HEK293 (cell line): ENCODE results near the gene CREBBP.

Experiments
- CTCF ChIA-PET: fragments of 350-600 bp; formaldehyde crosslinking; extraction: SDS; loops from one replicate; lab custom pipeline; 2021; ENCODE audit warnings: antibody characterized with exemption; lab: Yijun Ruan, JAX
- POLR2A ChIA-PET: fragments of 300-600 bp; formaldehyde crosslinking; extraction: SDS; loops from one replicate; lab custom pipeline; 2020; ENCODE audit warnings: antibody characterized with exemption, inconsistent platforms; lab: Yijun Ruan, JAX
- H3K27ac ChIP-seq: fragments of 200-500 bp; sonication (Bioruptor generic); 2 replicates; pipeline ENCODE4 v1.5.1; 2014; ENCODE audit warnings: low read depth, low read length, control low read depth, inconsistent platforms; ENCODE audit errors: extremely low read depth
- H3K36me3 ChIP-seq, 2 experiments: fragments of 200-500 bp in 1 of 2; sonication (Bioruptor generic) in 1 of 2; 1 replicate in 1 of 2; 2 replicates in 1 of 2; pipeline ENCODE4 v1.5.1; 2014 to 2017; ENCODE audit warnings: inconsistent platforms in 2 of 2, low read length in 2 of 2; ENCODE audit not compliant: control insufficient read depth in 2 of 2, insufficient read depth in 1 of 2
- H3K4me1 ChIP-seq: fragments of 200-500 bp; sonication (Bioruptor generic); 2 replicates; pipeline ENCODE4 v1.5.1; 2014; ENCODE audit warnings: mild to moderate bottlenecking, low read length, inconsistent platforms; ENCODE audit not compliant: control insufficient read depth, insufficient read depth
- H3K4me3 ChIP-seq: 2 replicates; pipeline ENCODE4 v1.5.1; 2011; ENCODE audit warnings: low read depth, mild to moderate bottlenecking, control low read depth, low read length, moderate library complexity
- H3K9me3 ChIP-seq: fragments of 200-500 bp; sonication (Bioruptor generic); 2 replicates; pipeline ENCODE4 v1.5.1; 2014; ENCODE audit warnings: low read depth, low read length, inconsistent platforms; ENCODE audit not compliant: control insufficient read depth, insufficient read depth
- BCL11A ChIP-seq: fragments of 450-650 bp; formaldehyde crosslinking; IDR thresholded peaks from 2 replicates; pipeline ENCODE4 v1.5.1; 2016; ENCODE audit warnings: low read depth, missing biosample characterization, missing genetic modification characterization
- EGR2 ChIP-seq: fragments of 450-650 bp; formaldehyde crosslinking; IDR thresholded peaks from 2 replicates; pipeline ENCODE4 v1.5.1; 2016; ENCODE audit warnings: low read depth, missing biosample characterization, missing genetic modification characterization
- GFI1B ChIP-seq: fragments of 450-650 bp; formaldehyde crosslinking; IDR thresholded peaks from 2 replicates; pipeline ENCODE4 v1.5.1; 2016; ENCODE audit warnings: missing biosample characterization, missing genetic modification characterization
- HOXC10 ChIP-seq: sonication (generic); formaldehyde crosslinking; IDR thresholded peaks from 2 replicates; pipeline ENCODE4 v1.8.1; 2023; ENCODE audit warnings: mild to moderate bottlenecking, missing genetic modification reagents
- IKZF3 ChIP-seq: fragments of 450-650 bp; IDR thresholded peaks from 2 replicates; pipeline ENCODE4 v1.5.0; 2018; ENCODE audit warnings: missing biosample characterization, mild to moderate bottlenecking, missing genetic modification characterization, moderate library complexity
- KLF1 ChIP-seq: fragments of 450-650 bp; formaldehyde crosslinking; IDR thresholded peaks from 2 replicates; pipeline ENCODE4 v1.5.1; 2016; ENCODE audit warnings: missing biosample characterization, missing genetic modification characterization
- KLF9 ChIP-seq: fragments of 450-650 bp; formaldehyde crosslinking; IDR thresholded peaks from 2 replicates; pipeline ENCODE4 v1.5.1; 2016; ENCODE audit warnings: missing biosample characterization, missing genetic modification characterization, low read depth
- REPIN1 ChIP-seq: fragments of 450-650 bp; formaldehyde crosslinking; IDR thresholded peaks from 2 replicates; pipeline ENCODE4 v1.5.1; 2017; ENCODE audit warnings: missing biosample characterization, missing genetic modification characterization, low read depth
- SCRT1 ChIP-seq: fragments of 450-650 bp; formaldehyde crosslinking; IDR thresholded peaks from 2 replicates; pipeline ENCODE4 v1.5.1; 2016; ENCODE audit warnings: missing biosample characterization, missing genetic modification characterization, borderline replicate concordance
- ZFHX2 ChIP-seq: fragments of 450-650 bp; formaldehyde crosslinking; conservative IDR thresholded peaks from 2 replicates; pipeline ENCODE4 v1.5.1; 2016; ENCODE audit warnings: missing biosample characterization, missing genetic modification characterization
- ZIC2 ChIP-seq: fragments of 450-650 bp; formaldehyde crosslinking; IDR thresholded peaks from 2 replicates; pipeline ENCODE4 v1.5.1; 2016; ENCODE audit warnings: missing biosample characterization, missing genetic modification characterization
- ZNF10 ChIP-seq: fragments of 450-650 bp; formaldehyde crosslinking; IDR thresholded peaks from 2 replicates; pipeline ENCODE4 v1.5.1; 2017; ENCODE audit warnings: missing biosample characterization, missing genetic modification characterization
- ZNF16 ChIP-seq: fragments of 450-650 bp; formaldehyde crosslinking; IDR thresholded peaks from 2 replicates; pipeline ENCODE4 v1.5.1; 2016; ENCODE audit warnings: low read depth, missing biosample characterization, missing genetic modification characterization
- ZNF223 ChIP-seq: fragments of 450-650 bp; formaldehyde crosslinking; IDR thresholded peaks from 2 replicates; pipeline ENCODE4 v1.5.1; 2016; ENCODE audit warnings: missing biosample characterization, missing genetic modification characterization
- ZNF362 ChIP-seq: fragments of 450-650 bp; formaldehyde crosslinking; IDR thresholded peaks from 2 replicates; pipeline ENCODE4 v1.5.1; 2016; ENCODE audit warnings: missing biosample characterization, missing genetic modification characterization
- ZNF37A ChIP-seq: fragments of 450-650 bp; IDR thresholded peaks from 2 replicates; pipeline ENCODE4 v1.5.1; 2018; ENCODE audit warnings: missing biosample characterization, missing genetic modification characterization
- ZNF416 ChIP-seq: fragments of 450-650 bp; formaldehyde crosslinking; IDR thresholded peaks from 2 replicates; pipeline ENCODE4 v1.5.1; 2016; ENCODE audit warnings: missing biosample characterization, missing genetic modification characterization
- ZNF423 ChIP-seq: fragments of 450-650 bp; formaldehyde crosslinking; IDR thresholded peaks from 2 replicates; pipeline ENCODE4 v1.5.1; 2016; ENCODE audit warnings: missing biosample characterization, missing genetic modification characterization
- ZNF585B ChIP-seq: fragments of 450-650 bp; formaldehyde crosslinking; IDR thresholded peaks from 2 replicates; pipeline ENCODE4 v1.5.1; 2016; ENCODE audit warnings: missing biosample characterization, missing genetic modification characterization
- ZNF600 ChIP-seq: fragments of 450-650 bp; formaldehyde crosslinking; IDR thresholded peaks from 2 replicates; pipeline ENCODE4 v1.5.1; 2016; ENCODE audit warnings: missing biosample characterization, missing genetic modification characterization
- ZNF623 ChIP-seq: fragments of 450-650 bp; formaldehyde crosslinking; IDR thresholded peaks from 2 replicates; pipeline ENCODE4 v1.5.1; 2016; ENCODE audit warnings: missing biosample characterization, missing genetic modification characterization
- ZNF629 ChIP-seq: fragments of 450-650 bp; formaldehyde crosslinking; IDR thresholded peaks from 2 replicates; pipeline ENCODE4 v1.5.1; 2017; ENCODE audit warnings: missing biosample characterization, missing genetic modification characterization
- ZNF768 ChIP-seq: fragments of 450-650 bp; formaldehyde crosslinking; IDR thresholded peaks from 2 replicates; pipeline ENCODE4 v1.5.1; 2018; ENCODE audit warnings: missing biosample characterization, mild to moderate bottlenecking, missing genetic modification characterization
- ZNF843 ChIP-seq: fragments of 450-650 bp; formaldehyde crosslinking; IDR thresholded peaks from 2 replicates; pipeline ENCODE4 v1.5.1; 2016; ENCODE audit warnings: missing biosample characterization, missing genetic modification characterization
- ZSCAN16 ChIP-seq: fragments of 450-650 bp; formaldehyde crosslinking; IDR thresholded peaks from 2 replicates; pipeline ENCODE4 v1.5.1; 2016; ENCODE audit warnings: missing biosample characterization, missing genetic modification characterization
- TF ChIP-seq, protein P1 (sequence below): fragments of 450-650 bp; formaldehyde crosslinking; IDR thresholded peaks from 2 replicates; pipeline ENCODE4 v1.5.1; 2016; ENCODE audit warnings: missing biosample characterization, missing genetic modification characterization, borderline replicate concordance

Gene CREBBP

GRCh38 chr16:3808308-3809063 is 72.0 kb downstream of the CREBBP start (continued):
- TF ChIP-seq ZNF423 (tag by site-specific recombination) (no peak), ZSCAN16 (tag by site-specific recombination) (no peak), KLF1 (tag by site-specific recombination) (no peak), ZNF10 (tag by site-specific recombination) (no peak)

DNA sequence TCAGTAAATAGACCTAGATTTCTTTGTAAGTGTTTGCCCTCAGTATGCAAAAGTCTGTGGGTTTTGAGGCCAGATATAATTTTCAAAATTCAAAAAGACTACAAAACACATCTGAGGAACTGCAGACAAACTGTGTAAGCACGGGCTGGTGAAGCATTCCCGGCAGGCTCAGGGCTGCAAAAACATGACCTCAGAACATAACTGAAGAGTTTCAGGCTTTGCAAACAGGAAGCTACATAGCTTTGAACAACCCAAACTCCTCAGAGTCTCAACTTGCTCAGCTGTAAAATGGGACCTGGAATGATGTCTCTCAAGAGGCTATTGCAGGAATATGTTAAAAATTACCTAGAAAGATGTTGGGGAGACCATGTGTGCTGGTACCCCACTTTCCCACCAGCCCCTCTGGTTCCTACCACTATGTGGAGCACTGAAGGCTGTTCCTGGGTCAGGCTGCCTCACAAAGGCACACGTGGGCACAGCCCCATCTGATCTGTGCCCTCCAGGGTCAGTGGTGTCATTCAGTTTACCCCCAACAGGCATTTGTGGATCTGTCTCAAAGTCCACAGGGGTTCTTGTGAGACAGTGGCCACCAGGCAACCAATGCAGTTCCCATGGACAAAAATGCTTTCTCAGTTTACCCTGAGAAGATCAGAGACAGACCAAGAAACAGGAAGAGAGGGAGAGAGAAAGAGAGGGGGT is 72.9 kb downstream of the CREBBP start:
- Histone ChIP-seq H3K4me1 (no peaks in the 10 kb centered on the region), H3K27ac (no peak overlapping the region), H3K9me3 (no peaks in the 10 kb centered on the region), H3K4me3 (no peak overlapping the region), H3K36me3 (peaks cover 0 to 50% of the 10 kb centered on the region in 2 experiments; a peak in 1 of 3 replicates)
- CTCF ChIA-PET, result no interaction called here
- no peak for TF ChIP-seq ZNF629 (tag by site-specific recombination)
- TF ChIP-seq ZNF223 (tag by site-specific recombination), result no peak
- no peak for TF ChIP-seq GFI1B (tag by site-specific recombination)
- TF ChIP-seq EGR2 (tag by site-specific recombination), result no peak
- TF ChIP-seq ZNF416 (tag by site-specific recombination), result no peak
- no peak for TF ChIP-seq ZNF585B (tag by site-specific recombination)
- no peak for TF ChIP-seq BCL11A (tag by site-specific recombination)
- no peak for TF ChIP-seq ZNF362 (tag by site-specific recombination)
- TF ChIP-seq ZIC2 (tag by site-specific recombination), result no peak
- TF ChIP-seq ZNF600 (tag by site-specific recombination), result no peak
- TF ChIP-seq SCRT1 (tag by site-specific recombination), result no peak
- no peak for TF ChIP-seq ZNF843 (tag by site-specific recombination)
- TF ChIP-seq ZFHX2 (tag by site-specific recombination), result no peak
- no peak for TF ChIP-seq IKZF3 (tag by site-specific recombination)
- no peak for TF ChIP-seq KLF9 (tag by site-specific recombination)
- TF ChIP-seq ZNF37A (tag by site-specific recombination), result no peak
- POLR2A ChIA-PET, result no interaction called here

GRCh38 chr16:3804426-3805016 is 76.0 kb downstream of the CREBBP start:
- TF ChIP-seq, protein P1, sequence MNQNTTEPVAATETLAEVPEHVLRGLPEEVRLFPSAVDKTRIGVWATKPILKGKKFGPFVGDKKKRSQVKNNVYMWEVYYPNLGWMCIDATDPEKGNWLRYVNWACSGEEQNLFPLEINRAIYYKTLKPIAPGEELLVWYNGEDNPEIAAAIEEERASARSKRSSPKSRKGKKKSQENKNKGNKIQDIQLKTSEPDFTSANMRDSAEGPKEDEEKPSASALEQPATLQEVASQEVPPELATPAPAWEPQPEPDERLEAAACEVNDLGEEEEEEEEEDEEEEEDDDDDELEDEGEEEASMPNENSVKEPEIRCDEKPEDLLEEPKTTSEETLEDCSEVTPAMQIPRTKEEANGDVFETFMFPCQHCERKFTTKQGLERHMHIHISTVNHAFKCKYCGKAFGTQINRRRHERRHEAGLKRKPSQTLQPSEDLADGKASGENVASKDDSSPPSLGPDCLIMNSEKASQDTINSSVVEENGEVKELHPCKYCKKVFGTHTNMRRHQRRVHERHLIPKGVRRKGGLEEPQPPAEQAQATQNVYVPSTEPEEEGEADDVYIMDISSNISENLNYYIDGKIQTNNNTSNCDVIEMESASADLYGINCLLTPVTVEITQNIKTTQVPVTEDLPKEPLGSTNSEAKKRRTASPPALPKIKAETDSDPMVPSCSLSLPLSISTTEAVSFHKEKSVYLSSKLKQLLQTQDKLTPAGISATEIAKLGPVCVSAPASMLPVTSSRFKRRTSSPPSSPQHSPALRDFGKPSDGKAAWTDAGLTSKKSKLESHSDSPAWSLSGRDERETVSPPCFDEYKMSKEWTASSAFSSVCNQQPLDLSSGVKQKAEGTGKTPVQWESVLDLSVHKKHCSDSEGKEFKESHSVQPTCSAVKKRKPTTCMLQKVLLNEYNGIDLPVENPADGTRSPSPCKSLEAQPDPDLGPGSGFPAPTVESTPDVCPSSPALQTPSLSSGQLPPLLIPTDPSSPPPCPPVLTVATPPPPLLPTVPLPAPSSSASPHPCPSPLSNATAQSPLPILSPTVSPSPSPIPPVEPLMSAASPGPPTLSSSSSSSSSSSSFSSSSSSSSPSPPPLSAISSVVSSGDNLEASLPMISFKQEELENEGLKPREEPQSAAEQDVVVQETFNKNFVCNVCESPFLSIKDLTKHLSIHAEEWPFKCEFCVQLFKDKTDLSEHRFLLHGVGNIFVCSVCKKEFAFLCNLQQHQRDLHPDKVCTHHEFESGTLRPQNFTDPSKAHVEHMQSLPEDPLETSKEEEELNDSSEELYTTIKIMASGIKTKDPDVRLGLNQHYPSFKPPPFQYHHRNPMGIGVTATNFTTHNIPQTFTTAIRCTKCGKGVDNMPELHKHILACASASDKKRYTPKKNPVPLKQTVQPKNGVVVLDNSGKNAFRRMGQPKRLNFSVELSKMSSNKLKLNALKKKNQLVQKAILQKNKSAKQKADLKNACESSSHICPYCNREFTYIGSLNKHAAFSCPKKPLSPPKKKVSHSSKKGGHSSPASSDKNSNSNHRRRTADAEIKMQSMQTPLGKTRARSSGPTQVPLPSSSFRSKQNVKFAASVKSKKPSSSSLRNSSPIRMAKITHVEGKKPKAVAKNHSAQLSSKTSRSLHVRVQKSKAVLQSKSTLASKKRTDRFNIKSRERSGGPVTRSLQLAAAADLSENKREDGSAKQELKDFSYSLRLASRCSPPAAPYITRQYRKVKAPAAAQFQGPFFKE (tag by site-specific recombination), result no peak
- no peak for TF ChIP-seq ZNF768 (tag by site-specific recombination)
- no peak for TF ChIP-seq ZNF16 (tag by site-specific recombination)
- no peak for TF ChIP-seq ZNF623
- no peak for TF ChIP-seq HOXC10
- no peak for TF ChIP-seq REPIN1 (tag by site-specific recombination)

More at GRCh38 chr16:3804426-3805016, 76.0 kb downstream of the CREBBP start:
- peaks cover 0 to 38% of the 10 kb centered on the region in 2 experiments; a peak in 1 of 3 replicates for H3K36me3 ChIP-seq
- H3K4me1 ChIP-seq, result no peaks in the 10 kb centered on the region
- POLR2A ChIA-PET, result no interaction called here
- CTCF ChIA-PET, result interaction anchor here (0.6 kb wide), 1 partner anchor 449 kb away, joined by 3 read pairs; no protein-coding TSS in a partner anchor
- H3K4me3 ChIP-seq, result no peak overlapping the region
- H3K27ac ChIP-seq, result no peak overlapping the region
- H3K9me3 ChIP-seq, result no peaks in the 10 kb centered on the region
